SK-MEL-5 (cell line): ENCODE measurements around the gene MCF2. TPM values are rescaled to one million over a fixed set of nuclear protein-coding genes. Genes with fewer than 3 reads are reported as not detected.

Experiments used
- DNase-seq: peaks from one replicate; pipeline ENCODE4 v3.0.0-alpha.2; 2016; ENCODE audit warnings: low read depth, low spot score
- in situ Hi-C: cut with HindIII; loops from 2 replicates; pipeline ENCODE4 v1.10.0; 2016; ENCODE audit warnings: low sequenced_read_pairs, high pct_unique_total_duplicates, low pct_unique_long_range_greater_than_20kb
- small RNA-seq, 2 experiments: library from RNA; depleted of rRNA; stranded (forward); fragments of <200 nt; gene quantifications; one replicate each; pipeline ENCODE3, GENCODE V24; 2014
- total RNA-seq: library from RNA; depleted of rRNA; stranded (reverse); fragments of >200 nt; shearing (Covaris generic); gene quantifications from 2 replicates; pipeline ENCODE4 v1.2.3, GENCODE V29; 2014; rRNA removed

MCF2 gene
- total RNA-seq, 1 experiment from 2014 or later, result 1.7 TPM

- in situ Hi-C loops, result no loop called here
Measured at GRCh38 chrX:139532834-139533233, 175.1 kb downstream of the MCF2 start.

More at GRCh38 chrX:139532834-139533233, 175.1 kb downstream of the MCF2 start:
- no peak for DNase-seq

Small RNAs within 50 kb of the gene (small RNA-seq; reads per million reads assigned to genes)
- 0 to 0.08 reads per million in 2 experiments for gene RF01210

Other genes with a start within 250 kb of the MCF2 start
- not detected in 2 replicates for gene F9, start 177.4 kb downstream of the MCF2 start, total RNA-seq
- gene ATP11C, start 224.9 kb upstream of the MCF2 start, total RNA-seq, result 33.4 and 34.1 TPM in 2 replicates